Astrocyte of the spinal cord (primary cell): ENCODE data around the gene FBXL17.

Source experiments
- DNase-seq: peaks from one replicate; pipeline ENCODE4 v3.0.0; 2011; ENCODE audit warnings: low read depth, low spot score
- H3K4me3 ChIP-seq: 2 replicates; pipeline ENCODE4 v1.5.1; 2011; ENCODE audit warnings: low read depth, mild to moderate bottlenecking, low read length, moderate library complexity
- CTCF ChIP-seq: IDR thresholded peaks from 2 replicates; pipeline ENCODE4 v1.5.1; 2012; ENCODE audit warnings: low read depth, mild to moderate bottlenecking, low read length, inconsistent platforms
- in situ Hi-C: cut with HindIII; loops from 2 replicates; pipeline ENCODE4 v1.10.0; 2017; ENCODE audit warnings: low sequenced_read_pairs

The FBXL17 gene

GRCh38 chr5:108375768-108376167 is 6.1 kb downstream of the FBXL17 start:
- in situ Hi-C loops: no loop called here
- H3K4me3 ChIP-seq: no peak overlapping the region
- no peak for DNase-seq
- no peak for TF ChIP-seq CTCF

GRCh38 chr5:108373426-108373825 is 8.5 kb downstream of the FBXL17 start:
- in situ Hi-C loops: no loop called here
- no peak for TF ChIP-seq CTCF
- no peak for DNase-seq
- H3K4me3 ChIP-seq: no peak overlapping the region

GRCh38 chr5:108372369-108372768 is 9.5 kb downstream of the FBXL17 start:
- H3K4me3 ChIP-seq: no peak overlapping the region
- no peak for TF ChIP-seq CTCF
- in situ Hi-C loops: no loop called here
- no peak for DNase-seq

GRCh38 chr5:108371263-108371662 is 10.6 kb downstream of the FBXL17 start:
- no peak overlapping the region for H3K4me3 ChIP-seq
- DNase-seq: no peak
- in situ Hi-C loops: no loop called here
- no peak for TF ChIP-seq CTCF

- in situ Hi-C loops: no loop called here
- no peak overlapping the region for H3K4me3 ChIP-seq
- TF ChIP-seq CTCF: no peak
- no peak for DNase-seq
Measured at GRCh38 chr5:108369167-108369566, 12.7 kb downstream of the FBXL17 start.

GRCh38 chr5:108367679-108368334 is 14.1 kb downstream of the FBXL17 start:
- H3K4me3 ChIP-seq: no peak overlapping the region
- DNase-seq: no peak
- in situ Hi-C loops: no loop called here
- TF ChIP-seq CTCF: no peak
